Activated CD8-positive, alpha-beta memory T cell treated with anti-CD3 and anti-CD28 coated beads for 1 hour (primary cell): ENCODE data around the gene DCX.
"Not testable (repeated sequence)": the region's sequence is repeated elsewhere in the genome, so short reads cannot be mapped to it uniquely, and the experiment has no call there.

Experiments
- DNase-seq, 2 donors: peaks; one replicate each; pipeline ENCODE4 v3.0.0-alpha.2; 2020; ENCODE audit warnings: low read depth in 1 of 2; ENCODE audit errors: extremely low read depth in 1 of 2

DCX gene

DNA sequence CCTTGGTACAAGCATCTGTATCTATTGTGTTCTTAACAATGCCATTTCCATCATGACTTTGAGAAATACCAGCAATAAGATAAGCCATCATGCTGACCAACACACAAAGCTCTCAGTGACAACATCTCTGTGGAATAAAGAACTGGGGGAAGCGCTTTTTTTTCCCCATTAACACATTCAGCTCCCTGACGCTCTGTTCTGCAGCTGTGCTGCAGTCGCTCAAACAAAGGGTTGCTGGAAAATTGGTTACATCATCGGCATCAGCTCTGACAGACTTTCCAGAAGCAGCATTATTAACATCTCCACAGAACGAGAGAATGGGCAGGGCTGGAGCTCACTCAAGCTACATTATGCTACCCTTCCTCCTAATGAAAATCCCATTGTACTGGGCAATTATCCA, 39.9 kb downstream of the DCX start:
- DNase-seq: no peak

DNA sequence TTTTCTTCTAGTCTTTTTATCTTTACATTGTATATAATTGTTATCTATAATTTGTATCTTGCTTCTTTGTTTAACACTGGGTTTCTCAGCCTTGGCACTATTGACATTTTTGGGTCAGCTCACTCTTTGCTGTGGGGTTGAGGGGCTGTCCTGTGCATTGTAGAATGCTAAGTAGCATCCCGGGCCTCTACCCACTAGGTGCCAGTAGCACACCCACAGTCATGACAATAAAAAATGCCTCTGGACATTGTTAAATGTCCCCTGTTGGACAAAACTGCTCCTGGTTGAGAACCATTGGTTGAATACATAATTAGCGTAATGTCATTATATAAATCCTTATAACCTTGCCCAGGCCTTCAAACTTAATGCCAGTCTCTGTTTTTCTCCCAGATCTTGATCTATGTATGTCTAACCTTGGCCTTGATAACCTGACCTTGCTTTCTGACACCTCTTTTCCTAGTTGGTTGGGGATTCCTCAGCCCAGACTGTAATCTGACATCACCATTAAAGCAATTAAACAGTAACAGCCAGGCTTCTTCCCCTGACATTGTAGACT, 46.1 kb downstream of the DCX start:
- no peak for DNase-seq

DNA sequence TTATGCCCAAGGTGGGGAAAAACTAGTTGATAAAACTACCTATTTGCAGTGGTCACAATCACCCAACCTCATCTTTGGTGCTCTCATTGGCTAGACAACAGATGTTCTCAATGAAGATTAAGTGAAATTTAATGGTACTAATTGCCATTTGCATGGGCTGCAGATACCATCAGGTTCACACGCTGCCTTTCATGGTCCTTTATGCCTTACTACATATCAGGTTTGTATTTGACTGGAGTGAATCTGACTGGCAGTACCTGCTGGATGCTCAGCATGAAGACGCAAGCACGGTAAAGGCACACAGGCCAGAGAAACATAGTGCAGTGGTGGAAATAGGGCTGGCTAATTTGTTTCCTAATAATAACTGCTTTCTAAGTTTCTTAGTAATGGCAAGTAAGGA, 48.3 kb downstream of the DCX start:
- DNase-seq: no peak

DNA sequence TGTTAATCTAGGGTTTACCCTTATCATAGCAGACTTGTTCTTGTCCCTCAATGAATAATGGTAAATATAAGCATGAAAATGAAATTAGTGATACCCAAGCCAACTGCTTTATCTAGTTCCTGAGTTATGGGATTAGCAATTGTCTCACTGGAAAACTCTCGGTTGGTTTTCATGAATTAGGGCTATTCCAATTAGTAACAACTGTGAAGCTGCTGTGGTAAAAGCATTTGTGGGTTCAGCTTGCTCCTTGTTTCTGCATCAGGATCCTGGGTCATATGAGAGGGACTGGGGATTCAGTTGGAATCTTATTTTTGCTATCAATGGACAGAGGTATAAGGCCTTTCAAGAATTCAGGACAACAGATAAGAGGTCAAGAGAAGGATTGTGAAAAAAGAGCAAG, 50.2 kb downstream of the DCX start:
- DNase-seq: no peak

DNA sequence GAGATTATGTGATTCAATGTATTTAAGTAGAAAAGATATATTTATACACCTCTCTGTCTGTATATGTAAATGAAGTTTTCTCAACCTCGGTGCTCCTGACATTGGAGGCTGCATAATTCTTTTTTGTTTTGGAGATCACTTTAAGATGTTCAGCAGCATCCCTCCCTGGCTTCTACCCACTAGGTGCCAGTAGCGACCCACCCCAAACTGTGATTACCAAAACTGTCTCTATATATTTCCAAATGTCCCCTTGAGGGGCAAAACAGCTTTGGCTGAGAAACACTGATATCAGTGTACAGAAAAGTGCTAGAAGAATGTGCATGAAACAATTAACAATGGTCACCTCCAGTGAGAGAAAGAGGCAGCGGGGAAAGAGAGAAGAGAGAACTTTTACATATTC, 51.2 kb downstream of the DCX start:
- no peak for DNase-seq

DNA sequence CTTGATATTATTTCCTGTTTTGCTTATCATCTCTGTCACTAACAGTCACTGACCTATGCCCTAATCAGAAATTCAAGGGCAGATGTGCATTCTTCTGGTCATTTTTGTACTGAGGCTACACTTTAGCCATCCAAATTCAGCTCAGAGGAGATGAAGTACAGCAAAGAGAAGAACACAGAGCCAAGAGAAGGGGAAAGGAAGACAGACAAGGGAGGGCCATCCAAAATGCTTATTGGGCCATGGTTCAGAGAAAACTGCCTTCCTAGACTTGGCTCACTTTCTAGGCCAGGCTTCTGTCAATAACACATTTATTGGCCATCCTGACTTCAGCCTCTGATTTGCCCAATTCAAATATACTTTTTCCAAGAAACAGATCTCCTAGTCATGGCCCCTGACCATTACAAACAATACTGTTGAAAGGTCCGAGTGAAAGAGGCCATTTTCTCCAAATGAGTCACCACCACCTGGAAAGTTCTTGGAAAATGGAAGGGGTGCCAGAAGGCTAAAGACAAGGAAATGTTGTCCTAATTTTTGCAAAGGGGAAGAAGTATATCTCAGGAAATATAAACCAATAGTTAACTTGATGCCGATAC, 56.4 kb downstream of the DCX start:
- no peak for DNase-seq

DNA sequence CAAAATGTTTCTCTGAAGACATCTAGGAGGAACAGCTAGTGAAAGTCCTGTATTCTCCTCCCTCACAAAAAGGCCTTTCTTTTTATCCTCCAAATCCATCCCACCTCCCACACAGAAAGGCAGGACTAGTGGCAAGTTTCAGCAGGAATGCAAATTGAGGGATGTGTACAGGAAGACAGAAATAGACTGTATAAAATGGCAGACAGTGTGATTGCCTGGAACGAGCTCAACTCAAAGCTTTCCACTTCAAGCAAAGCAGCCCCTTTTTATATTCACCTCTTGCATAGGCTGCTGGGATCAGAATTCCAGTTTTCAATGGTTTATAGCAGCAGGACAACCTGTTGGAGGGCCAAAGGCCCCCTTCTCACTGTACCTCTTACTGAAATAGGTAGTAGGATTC, 57.5 kb downstream of the DCX start:
- no peak for DNase-seq

DNA sequence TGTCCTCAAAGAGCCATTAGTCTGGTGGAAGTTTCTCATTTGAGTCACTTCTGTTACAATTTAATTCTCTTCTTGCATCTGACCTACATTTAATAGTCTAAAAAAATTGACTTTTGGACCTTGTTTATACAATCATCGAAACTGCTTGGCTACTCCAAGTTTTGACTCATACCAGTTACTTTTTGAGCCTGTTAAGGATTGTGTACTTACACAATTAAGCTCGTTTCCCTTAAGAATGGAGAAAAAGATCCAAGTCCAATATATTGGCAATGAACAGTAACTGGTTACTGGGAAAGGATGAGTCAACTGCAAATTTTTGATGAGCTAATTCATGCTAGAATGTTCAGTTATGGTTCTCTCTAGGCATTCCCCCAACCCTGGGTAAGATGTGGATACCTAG, 58.2 kb downstream of the DCX start:
- no peak for DNase-seq

DNA sequence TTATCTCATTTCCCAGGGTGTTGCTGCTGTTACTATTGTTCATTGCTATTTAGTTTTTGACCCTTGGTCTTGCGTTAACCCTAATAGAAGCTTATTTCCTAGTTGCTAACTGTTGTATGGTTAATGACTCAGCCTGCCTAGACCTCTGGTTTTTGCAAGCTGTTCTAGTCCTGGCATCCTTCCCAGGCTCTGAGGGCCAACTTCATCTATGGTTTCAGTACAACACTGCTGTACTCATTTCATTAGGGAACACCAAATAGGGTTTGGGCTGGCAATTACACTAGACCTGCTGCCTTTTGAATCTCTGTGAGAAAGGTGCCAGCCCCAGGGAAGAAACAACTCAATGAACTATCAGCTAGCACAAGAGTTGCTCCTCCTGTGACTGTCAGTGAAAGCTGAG, 59.6 kb downstream of the DCX start:
- DNase-seq: no peak

DNA sequence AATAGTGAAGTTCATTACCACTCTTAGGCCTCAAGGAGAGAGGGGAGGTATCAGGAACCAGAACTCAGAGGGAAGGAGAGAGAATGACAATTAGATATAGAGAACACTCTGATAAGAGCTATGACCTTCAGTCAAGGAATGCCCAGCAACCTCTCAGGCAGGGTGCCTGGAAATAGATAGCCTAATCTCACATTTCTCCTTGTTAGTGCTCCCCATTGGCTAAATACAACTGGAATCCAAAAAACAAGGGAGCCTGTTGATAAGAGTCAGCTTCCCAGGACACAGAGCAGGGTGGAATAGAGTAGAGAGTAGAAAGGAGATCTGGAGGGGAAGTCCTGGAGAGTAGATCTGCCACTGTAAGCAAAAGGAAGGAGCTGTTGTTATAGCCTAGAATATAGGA, 62.1 kb downstream of the DCX start:
- DNase-seq: no peak

DNA sequence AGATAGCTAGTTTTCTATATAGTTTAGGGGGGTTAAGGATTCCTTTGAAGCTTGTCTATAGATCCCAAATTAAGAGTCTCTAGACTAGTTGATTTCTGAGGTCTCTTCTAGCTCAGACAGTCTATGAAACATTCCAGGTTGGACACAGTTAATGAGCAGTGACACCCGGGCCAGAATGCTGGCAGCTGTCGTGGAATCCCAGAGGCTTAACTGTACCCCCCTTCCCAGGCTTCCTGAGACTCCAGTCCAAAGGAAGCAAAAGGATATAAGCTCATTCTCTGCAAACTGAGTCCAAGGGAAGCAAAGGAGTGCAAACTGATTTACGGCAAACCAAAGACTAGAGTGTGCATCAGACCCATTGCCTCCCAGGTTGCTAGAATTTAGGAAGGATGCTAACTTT, 62.9 kb downstream of the DCX start:
- no peak for DNase-seq

DNA sequence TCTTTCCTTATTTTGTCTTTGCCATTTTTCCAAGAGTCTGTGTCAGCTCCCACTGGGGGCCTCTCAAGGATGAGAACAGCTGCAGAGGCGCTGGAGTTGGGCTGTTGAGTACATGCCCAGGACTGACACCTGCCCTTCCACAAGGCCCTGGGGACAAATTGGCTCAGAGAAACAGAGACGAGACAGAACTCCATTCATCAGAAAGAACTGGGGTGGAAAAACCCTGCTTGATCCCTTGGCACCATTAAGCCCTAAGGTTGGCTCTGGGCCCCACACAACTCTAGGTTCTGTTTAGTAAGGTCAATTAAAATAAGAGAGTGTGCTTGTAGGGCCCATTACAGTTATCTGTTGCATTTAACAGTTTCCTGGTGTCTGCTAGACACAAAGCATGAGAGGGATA, 63.6 kb downstream of the DCX start:
- no peak for DNase-seq

DNA sequence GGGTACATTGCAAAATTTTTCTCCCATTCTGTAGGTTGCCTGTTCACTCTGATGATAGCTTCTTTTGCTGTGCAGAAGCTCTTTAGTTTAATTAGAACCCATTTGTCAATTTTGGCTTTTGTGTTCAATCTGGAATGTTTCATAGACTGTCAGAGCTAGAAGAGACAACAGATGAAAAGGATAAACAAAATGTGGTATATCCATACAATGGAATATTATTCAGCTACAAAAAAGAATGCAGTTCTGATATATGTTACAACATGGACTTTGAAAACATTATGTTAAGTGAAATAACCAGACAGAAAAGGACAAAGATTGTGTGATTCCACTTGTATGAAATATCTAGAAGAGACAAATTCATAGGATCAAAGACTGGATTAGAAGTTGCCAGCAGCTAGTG, 65.8 kb downstream of the DCX start:
- not testable (repeated sequence) for DNase-seq

DNA sequence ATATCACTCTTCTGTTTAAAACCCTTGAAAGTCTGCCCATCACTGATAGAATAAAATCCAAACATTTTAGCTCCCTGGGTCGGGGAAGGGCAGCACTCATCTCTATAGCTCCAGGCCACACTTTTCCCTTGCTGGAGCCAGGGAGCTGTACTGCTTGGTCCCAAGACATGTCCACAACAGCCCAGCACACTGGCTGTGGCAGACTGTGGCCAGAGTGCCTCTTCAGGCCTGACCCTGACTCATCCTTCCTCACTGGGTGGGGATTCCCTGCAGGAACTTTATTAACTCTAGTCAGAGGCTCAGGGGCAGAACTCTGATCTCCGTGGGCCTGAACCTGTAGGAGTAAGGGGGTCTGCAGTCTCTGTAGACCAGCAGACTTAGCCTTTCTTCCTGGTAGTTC, 71.9 kb downstream of the DCX start:
- no peak for DNase-seq

DNA sequence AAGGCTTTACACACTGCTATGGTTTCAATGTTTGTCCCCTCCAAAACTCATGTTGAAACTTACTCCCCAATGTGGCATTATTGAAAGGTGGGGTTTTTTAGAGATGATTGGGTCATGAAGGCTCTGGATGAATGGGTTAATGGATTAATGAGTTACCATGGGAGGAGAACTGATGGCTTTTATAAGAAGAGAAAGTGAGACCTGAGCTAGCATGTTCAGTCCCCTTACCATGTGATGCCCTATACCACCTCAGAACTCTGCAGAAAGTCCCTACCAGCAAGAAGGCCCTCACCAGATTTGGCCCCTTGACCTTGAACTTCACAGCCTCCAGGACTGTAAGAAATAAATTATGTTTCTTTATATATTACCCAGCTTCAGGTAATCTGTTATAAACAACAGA, 72.8 kb downstream of the DCX start:
- no peak for DNase-seq

DNA sequence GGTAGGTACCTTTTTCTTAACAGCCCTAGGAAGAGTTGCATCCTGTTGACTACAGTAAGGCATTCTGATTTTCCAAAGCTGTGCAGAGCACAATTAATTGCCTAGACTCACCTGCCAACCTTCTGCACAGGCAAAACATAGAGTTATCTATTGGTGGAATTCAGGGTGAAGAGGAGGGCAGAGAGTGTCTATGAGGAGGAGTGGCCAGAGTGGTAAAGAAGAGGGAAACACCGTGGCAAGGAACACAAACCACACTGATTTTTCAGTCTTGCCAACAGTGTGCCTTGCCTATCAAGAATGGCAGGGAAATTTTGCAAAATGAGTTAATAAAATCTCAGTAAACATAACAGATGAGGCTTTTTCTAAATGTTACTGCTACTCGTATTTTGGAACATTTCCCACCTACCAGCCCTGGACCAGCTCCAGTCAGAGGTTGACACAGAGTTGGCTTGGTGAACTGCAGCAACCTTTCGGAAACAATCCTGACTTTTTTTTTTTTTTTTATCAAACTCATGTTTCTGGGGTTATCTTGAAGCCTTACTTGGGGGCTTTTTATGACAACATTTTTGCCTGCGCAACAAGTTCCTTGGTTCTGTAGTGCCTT, 73.8 kb downstream of the DCX start:
- DNase-seq: no peak

DNA sequence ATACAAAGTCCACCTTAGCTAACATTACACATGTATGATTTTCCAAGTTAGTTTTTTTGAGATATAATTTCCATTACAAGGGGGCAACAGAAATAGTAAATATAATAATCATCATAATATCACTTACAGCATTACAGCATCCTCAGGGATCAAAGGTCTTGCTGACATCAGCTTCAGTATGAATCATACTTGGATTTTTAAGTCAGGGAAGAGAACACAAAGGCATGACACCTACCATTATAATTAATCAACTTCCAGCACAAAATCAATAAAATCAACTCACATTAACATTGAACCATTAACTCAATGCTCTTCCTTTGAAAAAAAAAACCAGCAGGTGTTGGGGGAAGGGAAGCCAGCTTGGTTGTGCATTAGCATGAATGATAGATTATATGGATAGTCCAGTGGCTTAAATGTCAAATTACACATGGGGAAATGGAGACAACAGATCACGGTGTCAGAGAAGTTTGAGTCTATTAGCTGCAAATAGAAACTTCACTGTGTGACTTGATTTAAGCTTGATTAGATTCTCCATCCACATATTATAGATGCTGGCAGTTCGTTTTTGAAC, 74.8 kb downstream of the DCX start:
- DNase-seq: no peak

DNA sequence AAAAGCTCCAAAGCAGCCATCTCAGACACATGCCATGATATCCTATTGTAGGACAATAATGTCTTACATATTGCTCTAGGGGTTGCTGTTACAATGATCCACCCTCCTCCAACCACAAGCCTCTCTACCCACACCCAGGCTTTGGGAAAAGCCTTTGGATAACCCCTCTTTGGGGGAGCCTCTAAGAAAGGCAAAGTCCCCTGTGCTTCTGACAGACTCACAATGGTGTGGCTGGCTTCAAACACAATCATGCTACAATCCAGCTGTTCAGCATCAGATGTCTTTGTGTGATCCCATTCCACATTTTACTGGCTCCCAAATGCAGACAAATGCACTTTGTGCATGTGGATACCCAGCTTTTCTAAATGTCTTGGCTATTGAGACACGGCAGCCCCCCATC, 75.9 kb downstream of the DCX start:
- DNase-seq: no peak

DNA sequence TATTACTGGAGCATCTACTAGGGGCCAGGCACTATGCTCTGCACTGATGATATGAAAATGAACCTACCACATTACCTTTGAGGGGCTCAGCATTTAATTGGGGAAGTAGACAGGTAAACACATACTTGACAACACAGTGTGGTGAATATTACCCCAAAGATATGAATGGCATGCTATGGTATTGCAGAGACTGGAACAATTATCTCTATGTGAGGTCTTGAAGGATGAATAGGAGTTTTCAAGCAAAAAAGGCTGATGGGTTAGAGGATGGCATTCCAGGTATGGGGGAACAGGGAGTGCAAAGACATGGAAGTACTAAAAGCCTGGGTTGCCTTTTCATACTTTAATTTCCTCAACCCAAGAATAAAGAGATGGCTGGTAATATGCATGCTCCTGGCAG, 82.6 kb downstream of the DCX start:
- no peak for DNase-seq

DNA sequence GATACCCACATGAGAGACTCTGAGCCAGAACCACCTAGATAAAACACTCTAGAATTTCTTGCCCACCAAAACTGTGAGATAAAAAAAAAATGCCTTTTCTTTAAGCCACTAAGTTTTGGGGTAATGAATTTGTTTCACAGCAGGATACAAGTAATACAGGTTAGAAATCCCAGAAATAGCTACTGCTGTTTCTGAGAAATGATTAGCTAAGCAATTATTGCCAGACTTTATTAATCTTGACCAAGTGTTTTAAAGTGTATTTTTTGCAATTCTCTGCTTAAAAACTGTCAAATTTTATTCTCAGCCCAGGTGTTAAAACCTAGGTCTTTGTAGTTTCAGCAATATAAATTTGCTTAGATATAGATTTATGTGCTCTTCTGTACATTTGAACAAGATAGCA, 83.1 kb downstream of the DCX start:
- DNase-seq: no peak

DNA sequence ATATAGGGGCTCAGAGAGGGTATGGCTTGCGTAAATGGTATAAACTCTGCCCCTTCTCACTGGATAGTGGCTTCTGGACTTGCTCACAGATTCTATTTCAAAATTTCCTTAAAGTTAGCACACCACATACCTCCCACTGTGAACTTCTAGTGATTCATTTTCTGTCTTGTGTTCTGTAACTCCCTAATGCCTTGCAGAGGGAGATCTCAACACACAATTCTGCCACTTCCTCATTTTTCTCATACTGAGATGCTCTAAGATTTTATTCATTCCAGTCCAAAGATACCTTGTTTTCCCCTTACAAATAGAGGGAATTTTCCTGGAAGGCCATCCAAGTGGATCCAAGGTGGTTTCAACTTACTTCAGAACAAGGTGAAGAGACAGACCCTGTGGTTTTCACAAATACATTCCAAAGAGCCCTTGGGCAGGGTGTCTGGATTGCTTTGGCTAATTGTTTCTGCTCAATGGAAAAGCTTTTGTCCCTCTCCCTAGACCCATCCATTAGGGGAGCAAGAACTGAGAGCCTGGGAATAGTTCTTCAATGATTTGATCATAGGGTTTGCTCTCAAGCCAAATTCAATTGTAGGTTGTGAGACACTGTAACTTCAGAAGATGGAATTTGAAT, 89.6 kb downstream of the DCX start:
- no peak for DNase-seq

DNA sequence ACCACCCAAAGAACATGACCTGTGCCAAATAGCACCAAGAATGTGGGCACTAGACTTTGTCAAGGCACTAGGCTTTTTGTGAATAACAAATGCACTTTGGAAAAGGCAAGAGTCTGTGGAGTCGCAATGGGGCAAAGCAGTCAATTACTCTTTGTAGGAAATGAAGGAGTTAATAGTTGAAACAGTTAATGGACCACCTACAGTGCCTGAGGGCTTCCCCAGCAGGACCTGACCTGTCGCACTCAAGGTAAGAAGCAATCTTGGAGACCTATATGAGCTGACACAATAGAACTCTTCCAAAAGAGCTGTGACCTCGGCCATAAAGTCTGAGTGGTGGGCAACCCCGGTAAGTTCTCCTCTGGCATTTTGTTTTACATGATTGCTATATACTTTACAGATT, 92.5 kb downstream of the DCX start:
- DNase-seq: no peak
